ENCODE measurements around the gene MTMR3. TPM values are rescaled to one million over a fixed set of nuclear protein-coding genes. Genes with fewer than 3 reads are reported as not detected.
A peak's percentile ranks its signal among the peaks of the same experiment; 100 is the strongest.

MTMR3 gene
- total RNA-seq, 1 donor = 26.9 TPM

GRCh38 chr22:29912605-29913398 is 29.8 kb downstream of the MTMR3 start:
- no peak overlapping the region for H3K4me3 ChIP-seq (ENCODE audit: low read depth, low read length)
- peak; percentile 96 for DNase-seq (ENCODE audit: low read depth)
- no peak for TF ChIP-seq CTCF (IDR thresholded peaks at IDR 0.05; ENCODE audit: insufficient read depth, low read length)

- peak; percentile 79 for DNase-seq (ENCODE audit: low read depth)
- no peak for TF ChIP-seq CTCF (IDR thresholded peaks at IDR 0.05; ENCODE audit: insufficient read depth, low read length)
- H3K4me3 ChIP-seq (ENCODE audit: low read depth, low read length) = no peak overlapping the region
Observed at GRCh38 chr22:29914165-29914564, 31.2 kb downstream of the MTMR3 start.

GRCh38 chr22:29914991-29915533 is 32.1 kb downstream of the MTMR3 start:
- H3K4me3 ChIP-seq (ENCODE audit: low read depth, low read length) = no peak overlapping the region

GRCh38 chr22:29916007-29916544 is 33.1 kb downstream of the MTMR3 start:
- TF ChIP-seq CTCF (IDR thresholded peaks at IDR 0.05; ENCODE audit: insufficient read depth, low read length) = no peak
- no peak overlapping the region for H3K4me3 ChIP-seq (ENCODE audit: low read depth, low read length)
- DNase-seq (ENCODE audit: low read depth) = no peak

More at GRCh38 chr22:29914991-29915533, 32.1 kb downstream of the MTMR3 start:
- no peak for TF ChIP-seq CTCF (IDR thresholded peaks at IDR 0.05; ENCODE audit: insufficient read depth, low read length)
- DNase-seq (ENCODE audit: low read depth) = no peak

GRCh38 chr22:29917052-29917902 is 34.3 kb downstream of the MTMR3 start:
- no peak for TF ChIP-seq CTCF (IDR thresholded peaks at IDR 0.05; ENCODE audit: insufficient read depth, low read length)
- H3K4me3 ChIP-seq (ENCODE audit: low read depth, low read length) = no peak overlapping the region
- DNase-seq (ENCODE audit: low read depth) = peak; percentile 70

- no peak for TF ChIP-seq CTCF (IDR thresholded peaks at IDR 0.05; ENCODE audit: insufficient read depth, low read length)
- DNase-seq (ENCODE audit: low read depth) = no peak
- H3K4me3 ChIP-seq (ENCODE audit: low read depth, low read length) = no peak overlapping the region
Observed at GRCh38 chr22:29925402-29925801, 42.4 kb downstream of the MTMR3 start.
